AG09319 (cell line): ENCODE data around the gene ABCF3.

Experiments used
- DNase-seq: peaks from one replicate; pipeline ENCODE4 v3.0.0-alpha.2; 2010; ENCODE audit warnings: low read depth; ENCODE audit errors: extremely low read depth
- CTCF ChIP-seq: IDR thresholded peaks from 2 replicates; pipeline ENCODE4 v1.5.1; 2011; ENCODE audit warnings: low read depth, mild to moderate bottlenecking, inconsistent platforms, low read length, moderate library complexity

Gene ABCF3

GRCh38 chr3:184227481-184227935 lies 41.5 kb downstream of the ABCF3 start:
- peak; percentile 84 for TF ChIP-seq CTCF
- no peak for DNase-seq

- TF ChIP-seq CTCF = no peak
These were observed 42.6 kb downstream of the ABCF3 start for GRCh38 chr3:184228376-184229137.

GRCh38 chr3:184229394-184230080 lies 43.5 kb downstream of the ABCF3 start, which contains the start of gene VWA5B2:
VWA5B2 (plus strand) TSS chr3:184229585; CDS start chr3:184230529, 944 bp downstream.
- TF ChIP-seq CTCF = no peak; the same call in 1 of the 2 replicates
- no peak for DNase-seq

More at GRCh38 chr3:184228376-184229137, 42.6 kb downstream of the ABCF3 start:
- DNase-seq = no peak

GRCh38 chr3:184230081-184230602 lies 44.1 kb downstream of the ABCF3 start:
- DNase-seq = no peak
- no peak for TF ChIP-seq CTCF

GRCh38 chr3:184230603-184231528 lies 44.9 kb downstream of the ABCF3 start:
- TF ChIP-seq CTCF = no peak
- no peak for DNase-seq

- DNase-seq = no peak
- TF ChIP-seq CTCF = no peak
These were observed 45.7 kb downstream of the ABCF3 start for GRCh38 chr3:184231671-184232070.
